ENCODE data around the gene BET1L. TPM values are rescaled to one million over a fixed set of nuclear protein-coding genes. Genes with fewer than 3 reads are reported as not detected.

Gene BET1L
- total RNA-seq, result 10 to 100 TPM; 64.6 to 76.8 TPM

DNA sequence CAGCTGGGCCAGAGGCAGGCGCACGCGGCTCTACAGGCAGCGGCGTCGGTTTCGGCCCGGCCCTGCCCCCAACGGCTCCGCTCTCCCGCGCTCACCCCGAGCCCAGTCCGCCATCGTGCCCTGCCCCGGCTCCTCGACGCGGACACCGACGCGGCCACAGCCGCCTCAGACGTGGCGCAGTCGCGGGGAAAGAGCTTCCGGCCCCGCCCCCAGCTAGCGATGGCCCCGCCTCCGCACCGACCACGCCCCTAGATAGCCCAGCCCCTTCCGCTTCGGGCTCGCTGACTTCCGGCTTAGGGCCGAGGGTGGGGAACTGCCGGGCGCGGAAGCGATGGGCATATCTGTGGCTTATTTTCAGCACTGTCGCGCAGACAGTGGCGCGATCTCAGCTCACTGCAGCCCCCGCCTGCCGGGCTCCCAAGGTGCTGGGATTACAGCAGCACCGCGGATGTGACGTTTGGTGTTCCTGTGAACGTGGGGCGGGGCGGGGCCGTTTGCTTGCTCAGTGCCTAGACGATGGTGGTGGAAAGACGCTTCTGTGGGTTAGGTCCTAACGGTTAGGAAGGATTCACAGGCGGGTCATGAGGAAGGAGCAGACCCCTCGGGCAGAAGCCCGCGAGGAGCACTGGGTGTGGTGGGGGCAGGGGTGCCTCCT, at the start of gene BET1L, which contains the start of gene RIC8A:
Gene BET1L, minus strand, starts transcription at position 192 of the 655 bp plus-strand sequence. Its CDS starts 78 bp downstream, at position 114.
Gene RIC8A, plus strand, starts transcription at position 501 of the 655 bp plus-strand sequence. CDS start 1,147 bp downstream, outside the sequence.
- no peaks in the 10 kb centered on the region for H3K27me3 Mint-ChIP-seq (ENCODE audit: low read depth)
- H3K9me3 Mint-ChIP-seq, result no peaks in the 10 kb centered on the region
- H3K27ac Mint-ChIP-seq, result peak within 1 kb of the TSS; percentile 99
- ATAC-seq (replicated peaks in 1 of 2) (peak; percentile 84), DNase-seq (peak; percentile 98 to 99)
- peak within 1 kb of the TSS; percentile 96 for H3K4me3 Mint-ChIP-seq
- peaks cover 10 to 13% of the 10 kb centered on the region in 2 donors for H3K36me3 Mint-ChIP-seq (ENCODE audit: insufficient read depth in 2 of 2)
- peaks cover 48% of the 10 kb centered on the region for H3K4me1 Mint-ChIP-seq (ENCODE audit: low read depth)

- no peaks in the 10 kb centered on the region for H3K27me3 Mint-ChIP-seq (ENCODE audit: low read depth)
- H3K27ac Mint-ChIP-seq, result no peak overlapping the region
- H3K36me3 Mint-ChIP-seq (ENCODE audit: insufficient read depth in 2 of 2), result peaks cover 4 to 16% of the 10 kb centered on the region in 2 donors
- H3K9me3 Mint-ChIP-seq, result no peaks in the 10 kb centered on the region
- no peak overlapping the region for H3K4me3 Mint-ChIP-seq
- DNase-seq (no peak), ATAC-seq (replicated peaks in 1 of 2) (no peak)
- peaks cover 3% of the 10 kb centered on the region for H3K4me1 Mint-ChIP-seq (ENCODE audit: low read depth)
Observed at GRCh38 chr11:255816-256215, 48.6 kb upstream of the BET1L start.

DNA sequence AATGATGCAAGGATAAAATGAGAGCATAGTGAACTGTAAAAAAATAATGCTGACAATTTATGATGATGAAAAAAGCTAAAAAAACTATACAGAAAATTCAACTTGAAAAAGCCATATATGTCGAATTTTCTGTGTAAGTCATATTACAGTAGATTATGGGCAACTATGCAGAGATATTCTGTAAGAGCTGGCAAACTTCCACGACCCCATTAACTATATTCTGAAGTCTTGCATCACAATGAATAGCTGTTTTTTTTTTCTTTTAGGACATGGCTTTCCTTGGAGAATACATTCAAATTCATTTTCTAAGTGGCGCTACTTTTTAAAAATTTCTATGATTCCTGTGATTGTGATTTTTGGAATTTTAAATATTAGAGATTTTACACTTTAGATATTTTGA, 48.0 kb upstream of the BET1L start:
- DNase-seq (no peak), ATAC-seq (replicated peaks in 1 of 2) (no peak)
- Mint-ChIP-seq H3K27me3 (ENCODE audit: low read depth) (no peaks in the 10 kb centered on the region), H3K4me1 (ENCODE audit: low read depth) (peaks cover 9% of the 10 kb centered on the region), H3K4me3 (no peak overlapping the region), H3K9me3 (no peaks in the 10 kb centered on the region), H3K36me3 (ENCODE audit: insufficient read depth in 2 of 2) (peaks cover 4 to 16% of the 10 kb centered on the region in 2 donors), H3K27ac (no peak overlapping the region)

- Mint-ChIP-seq H3K4me1 (ENCODE audit: low read depth) (peaks cover 19% of the 10 kb centered on the region), H3K9me3 (no peaks in the 10 kb centered on the region), H3K36me3 (ENCODE audit: insufficient read depth in 2 of 2) (peaks cover 8 to 20% of the 10 kb centered on the region in 2 donors), H3K27me3 (ENCODE audit: low read depth) (no peaks in the 10 kb centered on the region), H3K4me3 (no peak overlapping the region), H3K27ac (no peak overlapping the region)
- ATAC-seq (replicated peaks in 1 of 2), result no peak
- no peak for DNase-seq
Observed at GRCh38 chr11:253886-254270, 46.7 kb upstream of the BET1L start.

- no peak overlapping the region for H3K27ac Mint-ChIP-seq
- H3K27me3 Mint-ChIP-seq (ENCODE audit: low read depth), result no peaks in the 10 kb centered on the region
- H3K4me3 Mint-ChIP-seq, result no peak overlapping the region
- H3K4me1 Mint-ChIP-seq (ENCODE audit: low read depth), result peaks cover 24% of the 10 kb centered on the region
- DNase-seq (no peak), ATAC-seq (replicated peaks in 1 of 2) (no peak)
- H3K9me3 Mint-ChIP-seq, result no peaks in the 10 kb centered on the region
- H3K36me3 Mint-ChIP-seq (ENCODE audit: insufficient read depth in 2 of 2), result peaks cover 8 to 20% of the 10 kb centered on the region in 2 donors
Observed at GRCh38 chr11:253160-253885, 46.1 kb upstream of the BET1L start.

GRCh38 chr11:252666-253065, 45.5 kb upstream of the BET1L start:
- Mint-ChIP-seq H3K4me1 (ENCODE audit: low read depth) (peaks cover 25% of the 10 kb centered on the region), H3K4me3 (no peak overlapping the region), H3K27ac (no peak overlapping the region), H3K36me3 (ENCODE audit: insufficient read depth in 2 of 2) (peaks cover 8 to 20% of the 10 kb centered on the region in 2 donors), H3K27me3 (ENCODE audit: low read depth) (no peaks in the 10 kb centered on the region), H3K9me3 (no peaks in the 10 kb centered on the region)
- DNase-seq (no peak), ATAC-seq (replicated peaks in 1 of 2) (no peak)

GRCh38 chr11:251550-251949, 44.4 kb upstream of the BET1L start:
- Mint-ChIP-seq H3K27ac (no peak overlapping the region), H3K36me3 (ENCODE audit: insufficient read depth in 2 of 2) (peaks cover 13 to 28% of the 10 kb centered on the region in 2 donors)

GRCh38 chr11:250740-251299, 43.6 kb upstream of the BET1L start:
- ATAC-seq (replicated peaks in 1 of 2) (peak; percentile 89 to 90), DNase-seq (peak; percentile 76 to 84)
- H3K4me3 Mint-ChIP-seq, result no peak overlapping the region
- H3K9me3 Mint-ChIP-seq, result no peaks in the 10 kb centered on the region
- peaks cover 15 to 28% of the 10 kb centered on the region in 2 donors for H3K36me3 Mint-ChIP-seq (ENCODE audit: insufficient read depth in 2 of 2)
- H3K27ac Mint-ChIP-seq, result peak overlapping the region; percentile 30
- peaks cover 25% of the 10 kb centered on the region for H3K4me1 Mint-ChIP-seq (ENCODE audit: low read depth)
- H3K27me3 Mint-ChIP-seq (ENCODE audit: low read depth), result no peaks in the 10 kb centered on the region

More at GRCh38 chr11:251550-251949, 44.4 kb upstream of the BET1L start:
- Mint-ChIP-seq H3K27me3 (ENCODE audit: low read depth) (no peaks in the 10 kb centered on the region), H3K9me3 (no peaks in the 10 kb centered on the region), H3K4me3 (no peak overlapping the region), H3K4me1 (ENCODE audit: low read depth) (peaks cover 25% of the 10 kb centered on the region)
- ATAC-seq (replicated peaks in 1 of 2) (no peak), DNase-seq (no peak)

DNA sequence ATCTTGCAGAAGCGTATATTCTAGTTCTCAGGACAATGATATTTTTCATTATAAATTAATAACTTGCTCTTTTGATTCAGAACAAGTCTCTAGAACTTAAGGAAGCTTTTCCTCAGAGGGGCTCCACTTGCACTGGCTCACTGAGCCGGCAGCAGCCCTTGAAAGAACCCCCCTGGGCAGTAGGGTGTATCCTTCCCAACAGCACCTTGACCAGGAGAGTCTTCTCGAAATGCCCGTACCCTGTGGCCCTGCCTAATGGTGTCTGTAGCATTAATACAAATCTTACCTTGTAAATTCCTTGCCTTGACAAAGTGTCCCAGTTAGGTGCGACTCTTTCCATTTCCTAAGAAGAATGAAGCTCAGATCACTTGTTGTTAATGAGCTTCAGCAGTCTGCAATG, 43.1 kb upstream of the BET1L start:
- Mint-ChIP-seq H3K4me1 (ENCODE audit: low read depth) (peaks cover 26% of the 10 kb centered on the region), H3K36me3 (ENCODE audit: insufficient read depth in 2 of 2) (peaks cover 18 to 31% of the 10 kb centered on the region in 2 donors), H3K9me3 (no peaks in the 10 kb centered on the region), H3K27ac (no peak overlapping the region), H3K4me3 (no peak overlapping the region), H3K27me3 (ENCODE audit: low read depth) (no peaks in the 10 kb centered on the region)
- DNase-seq (no peak), ATAC-seq (replicated peaks in 1 of 2) (no peak)

DNA sequence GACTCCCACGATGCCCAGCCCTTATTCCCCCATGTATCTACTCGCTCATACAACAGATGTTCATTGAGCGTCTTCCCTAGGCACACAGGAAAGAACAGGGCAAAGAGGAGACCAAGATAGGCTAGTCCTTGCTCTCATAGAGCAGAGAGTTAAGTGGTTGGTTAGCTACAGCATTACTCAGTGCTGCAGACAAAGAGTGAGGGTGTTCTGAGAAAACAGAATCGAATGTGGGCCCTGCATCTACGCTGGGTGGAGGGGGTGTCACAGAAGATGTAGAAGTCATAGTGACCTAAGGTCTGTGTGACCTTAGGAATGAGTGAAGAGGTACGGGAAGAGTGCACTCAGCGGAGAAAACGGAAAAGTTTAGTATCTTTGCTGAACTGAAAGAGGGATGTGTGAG, 41.9 kb upstream of the BET1L start:
- peaks cover 20 to 40% of the 10 kb centered on the region in 2 donors for H3K36me3 Mint-ChIP-seq (ENCODE audit: insufficient read depth in 2 of 2)
- no peaks in the 10 kb centered on the region for H3K9me3 Mint-ChIP-seq

GRCh38 chr11:244376-244775, 37.2 kb upstream of the BET1L start:
- H3K4me1 Mint-ChIP-seq (ENCODE audit: low read depth), result peaks cover 51% of the 10 kb centered on the region
- no peak overlapping the region for H3K27ac Mint-ChIP-seq
- H3K27me3 Mint-ChIP-seq (ENCODE audit: low read depth), result no peaks in the 10 kb centered on the region
- ATAC-seq (replicated peaks in 1 of 2) (peak; percentile 38 to 66), DNase-seq (no peak)
- no peaks in the 10 kb centered on the region for H3K9me3 Mint-ChIP-seq
- peaks cover 33 to 54% of the 10 kb centered on the region in 2 donors for H3K36me3 Mint-ChIP-seq (ENCODE audit: insufficient read depth in 2 of 2)
- H3K4me3 Mint-ChIP-seq, result no peak overlapping the region

More for the DNA sequence above, 41.9 kb upstream of the BET1L start:
- H3K4me3 Mint-ChIP-seq, result no peak overlapping the region
- H3K27me3 Mint-ChIP-seq (ENCODE audit: low read depth), result no peaks in the 10 kb centered on the region
- DNase-seq, result no peak
- H3K27ac Mint-ChIP-seq, result no peak overlapping the region
- peak in 1 of 2 donors; percentile 55 for ATAC-seq (replicated peaks in 1 of 2)
- peaks cover 30% of the 10 kb centered on the region for H3K4me1 Mint-ChIP-seq (ENCODE audit: low read depth)

GRCh38 chr11:241634-242033, 34.4 kb upstream of the BET1L start:
- Mint-ChIP-seq H3K27ac (peak overlapping the region; percentile 88), H3K36me3 (ENCODE audit: insufficient read depth in 2 of 2) (peaks cover 23 to 46% of the 10 kb centered on the region in 2 donors), H3K4me3 (peak overlapping the region in 1 of 2 donors; percentile 12), H3K9me3 (no peaks in the 10 kb centered on the region), H3K27me3 (ENCODE audit: low read depth) (no peaks in the 10 kb centered on the region), H3K4me1 (ENCODE audit: low read depth) (peaks cover 60% of the 10 kb centered on the region)
- DNase-seq (no peak), ATAC-seq (replicated peaks in 1 of 2) (no peak)

DNA sequence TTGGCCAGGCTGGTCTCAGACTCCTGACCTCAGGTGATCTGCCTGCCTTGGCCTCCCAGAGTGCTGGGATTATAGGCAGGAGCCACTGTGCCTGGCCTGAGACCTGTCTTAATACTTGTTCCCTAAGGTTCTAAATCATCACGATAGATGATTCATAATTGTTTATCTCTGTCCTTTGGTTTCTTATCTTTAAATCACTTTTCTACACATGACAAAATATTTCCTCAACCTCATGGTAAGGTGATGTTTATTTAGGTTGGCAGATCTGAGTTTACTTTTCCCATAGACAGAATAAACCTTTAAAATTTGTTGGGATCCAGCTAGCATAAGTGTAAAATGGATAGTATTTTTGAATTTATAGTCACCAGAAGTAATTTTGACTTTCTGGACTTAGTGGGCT, 33.1 kb upstream of the BET1L start:
- Mint-ChIP-seq H3K4me3 (peak overlapping the region; percentile 42 to 76), H3K27ac (peak overlapping the region; percentile 89)

More for the DNA sequence above, 33.1 kb upstream of the BET1L start:
- no peaks in the 10 kb centered on the region for H3K9me3 Mint-ChIP-seq
- H3K27me3 Mint-ChIP-seq (ENCODE audit: low read depth), result no peaks in the 10 kb centered on the region
- H3K4me1 Mint-ChIP-seq (ENCODE audit: low read depth), result peaks cover 63% of the 10 kb centered on the region
- no peak for ATAC-seq (replicated peaks in 1 of 2)
- DNase-seq, result no peak
- peaks cover 19 to 44% of the 10 kb centered on the region in 2 donors for H3K36me3 Mint-ChIP-seq (ENCODE audit: insufficient read depth in 2 of 2)

Measured in activated T-cell treated with anti-CD3 and anti-CD28 coated beads, Interleukin-2, amount 50 U/mL, for 72 hours (primary cell).